BJ (cell line): ENCODE results near the gene LRMDA. TPM values are rescaled to one million over a fixed set of nuclear protein-coding genes. Genes with fewer than 3 reads are reported as not detected.

ENCODE experiments used
- CTCF ChIA-PET: fragments of 350-600 bp; formaldehyde crosslinking; extraction: SDS; loops from one replicate; lab custom pipeline; 2021; ENCODE audit warnings: antibody characterized with exemption, inconsistent platforms; lab: Yijun Ruan, JAX
- POLR2A ChIA-PET: fragments of 300-600 bp; sonication (Branson Sonifier 250); formaldehyde crosslinking; extraction: SDS; loops from one replicate; lab custom pipeline; 2021; ENCODE audit warnings: antibody characterized with exemption; lab: Charles Lee
- DNase-seq: peaks from one replicate; pipeline ENCODE4 v3.0.0-alpha.2; 2011; ENCODE audit warnings: low read depth
- H3K27me3 ChIP-seq: 2 replicates; pipeline ENCODE4 v1.6.0; 2011; ENCODE audit warnings: low read length; ENCODE audit not compliant: control insufficient read depth, insufficient read depth
- H3K36me3 ChIP-seq: 2 replicates; pipeline ENCODE4 v1.5.1; 2011; ENCODE audit warnings: low read length; ENCODE audit not compliant: control insufficient read depth, insufficient read depth
- H3K4me3 ChIP-seq: 2 replicates; pipeline ENCODE4 v1.5.1; 2011; ENCODE audit warnings: low read depth, mild to moderate bottlenecking, control low read depth, low read length
- CTCF ChIP-seq: IDR thresholded peaks from 2 replicates; pipeline ENCODE4 v1.5.1; 2011; ENCODE audit warnings: low read depth, mild to moderate bottlenecking, control low read depth, inconsistent platforms, low read length, moderate library complexity; ENCODE audit not compliant: insufficient read depth
- polyA plus RNA-seq: library from polyadenylated mRNA; depleted of rRNA; stranded (reverse); fragments of >200 nt; gene quantifications from 2 replicates; pipeline ENCODE4 v1.2.3, GENCODE V29; 2011

Gene LRMDA
- polyA plus RNA-seq, 1 experiment: not detected

- no peak for TF ChIP-seq CTCF
- Histone ChIP-seq H3K4me3 (no peak overlapping the region), H3K27me3 (no peaks in the 10 kb centered on the region), H3K36me3 (no peaks in the 10 kb centered on the region)
- POLR2A ChIA-PET: no interaction called here
- no peak for DNase-seq
- CTCF ChIA-PET: no interaction called here
These were observed 962.7 kb downstream of the LRMDA start for GRCh38 chr10:76393875-76394706.

- ChIA-PET POLR2A (no interaction called here), CTCF (no interaction called here)
- no peak overlapping the region for H3K4me3 ChIP-seq
- no peaks in the 10 kb centered on the region for H3K36me3 ChIP-seq
- no peak for TF ChIP-seq CTCF
- no peaks in the 10 kb centered on the region for H3K27me3 ChIP-seq
- DNase-seq: no peak
These were observed 963.3 kb downstream of the LRMDA start for GRCh38 chr10:76394707-76395042.

- Histone ChIP-seq H3K36me3 (no peaks in the 10 kb centered on the region), H3K4me3 (no peak overlapping the region), H3K27me3 (no peaks in the 10 kb centered on the region)
- CTCF ChIA-PET: no interaction called here
- POLR2A ChIA-PET: no interaction called here
- TF ChIP-seq CTCF: no peak
- no peak for DNase-seq
These were observed 963.8 kb downstream of the LRMDA start for GRCh38 chr10:76395251-76395650.

GRCh38 chr10:76396134-76396533, 964.7 kb downstream of the LRMDA start:
- Histone ChIP-seq H3K36me3 (no peaks in the 10 kb centered on the region), H3K4me3 (no peak overlapping the region), H3K27me3 (no peaks in the 10 kb centered on the region)
- TF ChIP-seq CTCF: no peak
- ChIA-PET POLR2A (no interaction called here), CTCF (no interaction called here)
- DNase-seq: no peak

- ChIA-PET POLR2A (no interaction called here), CTCF (interaction anchor here (0.7 to 1.8 kb wide), 4 partner anchors 8 to 338 kb away, joined by 3 to 6 read pairs (median 3); no protein-coding TSS in a partner anchor)
- TF ChIP-seq CTCF: 0 out of 2 replicates have a peak, but pooled peaks have one; percentile 3
- Histone ChIP-seq H3K27me3 (no peaks in the 10 kb centered on the region), H3K36me3 (no peaks in the 10 kb centered on the region), H3K4me3 (no peak overlapping the region)
- DNase-seq: no peak
These were observed 966.0 kb downstream of the LRMDA start for GRCh38 chr10:76397181-76398042.
